GM21360 (cell line): ENCODE results near the gene RIN3.
"Not testable (repeated sequence)": the region's sequence is repeated elsewhere in the genome, so short reads cannot be mapped to it uniquely, and the experiment has no call there.

Experiments used
- ATAC-seq: cut with Tn5 transposase; IDR thresholded peaks from one replicate; pipeline ENCODE4 v1.9.1; 2021; ENCODE audit warnings: mild to moderate bottlenecking, moderate library complexity; ENCODE audit not compliant: unreplicated experiment

The RIN3 gene

GRCh38 chr14:92704821-92705220 lies 191.2 kb downstream of the RIN3 start:
- no peak for ATAC-seq

DNA sequence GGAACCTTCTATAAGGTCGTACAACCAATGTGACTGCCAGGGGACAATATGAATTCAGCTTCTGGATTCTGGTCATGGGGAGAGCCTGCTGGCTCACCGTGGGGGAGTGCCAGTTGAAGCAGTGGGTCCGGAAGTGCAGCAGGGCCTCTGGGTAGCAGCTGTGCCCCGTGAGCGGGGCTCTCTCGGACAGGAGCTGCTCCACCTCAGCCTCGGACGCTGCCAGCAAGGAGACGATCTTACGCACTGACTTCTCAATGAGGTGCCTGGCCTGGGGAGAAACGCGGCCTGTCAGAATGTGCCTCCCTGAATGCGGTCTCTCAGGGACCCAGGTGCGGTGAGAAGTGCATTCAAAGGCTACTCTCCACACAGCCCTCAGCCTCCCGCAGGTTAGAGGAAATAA lies 192.8 kb downstream of the RIN3 start:
- no peak for ATAC-seq

- ATAC-seq, result no peak
Observed at GRCh38 chr14:92709340-92710000, 195.9 kb downstream of the RIN3 start.

- no peak for ATAC-seq
Observed at GRCh38 chr14:92710001-92710341, 196.4 kb downstream of the RIN3 start.

- ATAC-seq, result no peak
Observed at GRCh38 chr14:92711976-92712653, 198.5 kb downstream of the RIN3 start.

GRCh38 chr14:92712654-92713051 lies 199.1 kb downstream of the RIN3 start:
- no peak for ATAC-seq

DNA sequence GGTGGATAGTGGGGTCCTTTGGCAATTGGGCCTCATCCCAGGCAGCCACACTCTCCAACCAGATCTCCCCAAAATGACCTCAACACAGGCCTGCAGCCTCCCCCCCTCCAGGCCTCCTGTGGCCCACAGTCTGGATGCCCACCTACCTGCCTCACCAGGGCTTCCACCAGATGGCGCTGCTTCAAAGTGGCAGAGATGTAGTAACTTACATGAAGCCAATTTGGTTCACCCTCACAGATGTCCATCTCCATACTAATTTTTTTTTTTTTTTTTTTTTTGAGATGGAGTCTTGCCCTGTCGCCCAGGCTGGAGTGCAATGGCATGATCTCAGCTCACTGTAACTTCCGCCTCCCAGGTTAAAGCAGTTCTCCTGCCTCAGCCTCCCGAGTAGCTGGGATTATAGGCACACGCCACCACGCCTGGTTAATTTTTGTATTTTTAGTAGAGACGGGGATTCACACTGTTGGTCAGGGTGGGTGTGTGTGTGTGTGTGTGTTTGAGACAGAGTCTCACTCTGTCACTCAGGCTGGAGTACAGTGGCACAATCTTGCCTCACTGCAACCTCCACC lies 201.2 kb downstream of the RIN3 start:
- not testable (repeated sequence) for ATAC-seq

DNA sequence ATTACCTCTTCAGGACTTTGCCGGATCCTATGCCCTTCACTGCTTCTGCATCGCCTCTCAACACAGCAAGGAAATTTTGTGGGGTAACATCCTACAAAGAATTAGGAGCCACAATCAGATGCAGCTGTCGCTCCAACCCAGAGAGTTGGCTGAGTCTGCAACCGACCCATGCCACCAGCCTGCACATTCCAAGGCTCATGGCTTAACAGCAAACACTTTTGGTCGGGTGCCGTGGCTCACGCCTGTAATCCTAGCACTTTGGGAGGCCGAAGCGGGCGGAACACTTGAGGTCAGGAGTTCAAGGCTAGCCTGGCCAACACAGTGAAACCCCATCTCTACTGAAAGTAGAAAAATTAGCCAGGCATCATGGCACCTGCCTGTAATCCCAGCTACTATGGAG lies 202.6 kb downstream of the RIN3 start:
- no peak for ATAC-seq

DNA sequence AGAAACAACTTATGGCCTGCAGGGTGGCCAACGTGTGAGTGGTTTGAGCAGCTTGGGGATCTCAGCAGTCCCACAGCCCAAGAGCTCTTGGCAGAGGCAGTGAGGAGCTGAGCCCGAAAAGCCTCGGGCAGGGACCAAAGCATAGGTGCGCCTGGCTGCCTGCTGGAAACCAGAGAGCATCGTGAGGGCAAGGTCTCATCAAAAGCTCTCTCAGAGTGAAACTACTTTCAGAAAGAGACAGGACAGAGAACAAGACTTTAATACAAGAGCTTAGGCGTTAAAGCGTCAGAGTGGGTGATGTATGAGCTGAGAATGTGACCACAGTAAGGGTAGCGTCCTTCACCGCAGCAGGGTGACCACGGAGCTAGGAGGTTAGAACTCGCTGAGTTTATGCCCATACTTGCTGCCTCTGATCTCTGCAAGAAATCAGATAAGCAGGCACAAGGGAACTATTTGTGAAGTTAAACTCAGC lies 204.0 kb downstream of the RIN3 start:
- no peak for ATAC-seq

GRCh38 chr14:92718664-92719063 lies 205.1 kb downstream of the RIN3 start:
- no peak for ATAC-seq

DNA sequence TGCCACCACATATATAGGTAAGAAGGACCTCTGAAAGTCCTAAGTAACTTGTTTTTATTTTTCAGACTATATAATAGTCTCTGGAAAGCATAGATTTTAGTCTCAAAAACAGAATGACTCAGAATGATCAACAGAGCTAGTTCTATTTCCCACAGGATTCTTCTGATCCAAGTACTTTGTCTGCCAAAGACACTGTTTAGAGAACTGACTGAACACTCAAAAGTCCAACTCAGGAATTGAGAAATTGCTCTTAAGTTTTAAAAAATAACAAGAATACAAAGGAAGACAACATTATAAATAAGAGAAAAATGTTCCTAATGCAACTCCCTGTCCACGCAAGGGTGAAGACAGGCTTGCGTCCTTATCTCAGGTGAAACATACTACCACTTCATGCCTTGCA lies 205.8 kb downstream of the RIN3 start:
- ATAC-seq, result no peak

- ATAC-seq, result no peak
Observed at GRCh38 chr14:92719890-92720323, 206.3 kb downstream of the RIN3 start.

DNA sequence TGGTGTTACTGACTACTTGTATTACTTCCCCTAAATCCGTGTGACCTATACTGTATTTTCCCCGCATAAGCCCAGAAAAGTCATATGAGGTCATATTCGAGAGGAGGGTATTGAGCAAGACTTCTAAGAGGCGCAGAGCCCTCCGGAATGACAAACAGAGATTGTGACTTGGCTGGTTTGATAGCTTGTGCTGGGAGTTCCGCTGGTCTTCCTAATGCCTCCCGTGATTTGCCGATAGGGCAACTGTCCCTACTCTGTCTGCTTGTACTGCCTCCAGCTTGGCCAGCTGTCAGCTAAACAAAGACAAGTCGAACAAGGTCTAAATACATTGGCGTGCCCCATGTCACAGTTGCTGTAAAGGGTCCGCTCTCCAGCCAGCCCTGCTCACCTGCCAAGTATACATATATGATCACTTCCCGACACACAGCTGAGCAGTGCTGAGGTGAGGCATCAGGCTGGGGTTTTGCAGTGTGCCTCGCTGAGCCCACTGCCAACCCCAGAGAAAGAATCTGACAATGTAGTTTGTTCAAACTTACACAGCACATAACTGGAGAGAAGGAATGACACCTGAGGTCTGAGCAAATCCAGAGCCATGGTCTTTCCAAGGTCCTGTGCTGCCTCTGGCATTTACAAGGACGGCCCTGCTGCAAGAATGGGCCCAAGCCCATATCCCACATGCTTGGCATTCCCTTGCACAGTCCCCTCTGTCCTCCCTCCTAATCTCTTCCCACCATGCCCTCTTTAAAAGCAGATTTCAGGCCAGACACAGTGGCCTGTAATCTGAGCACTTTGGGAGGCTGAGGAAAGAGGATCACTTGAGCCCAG lies 211.1 kb downstream of the RIN3 start:
- ATAC-seq, result no peak

- ATAC-seq, result no peak
Observed at GRCh38 chr14:92726135-92726932, 212.8 kb downstream of the RIN3 start.

DNA sequence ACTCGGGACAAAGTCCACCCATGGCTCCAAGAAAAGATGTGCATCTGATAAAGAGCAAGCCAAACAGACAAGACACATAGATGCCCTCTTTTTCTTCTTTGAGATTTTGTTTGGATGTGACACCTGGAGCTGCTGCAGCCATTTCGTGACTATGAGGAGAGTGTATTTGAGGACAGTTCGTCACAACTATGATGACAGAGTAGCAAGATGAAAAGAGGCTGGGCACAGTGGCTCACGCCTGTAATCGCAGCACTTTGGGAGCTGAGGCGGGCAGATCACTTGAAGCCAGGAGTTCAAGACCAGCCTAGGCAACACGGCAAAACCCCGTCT lies 213.3 kb downstream of the RIN3 start:
- ATAC-seq, result no peak

DNA sequence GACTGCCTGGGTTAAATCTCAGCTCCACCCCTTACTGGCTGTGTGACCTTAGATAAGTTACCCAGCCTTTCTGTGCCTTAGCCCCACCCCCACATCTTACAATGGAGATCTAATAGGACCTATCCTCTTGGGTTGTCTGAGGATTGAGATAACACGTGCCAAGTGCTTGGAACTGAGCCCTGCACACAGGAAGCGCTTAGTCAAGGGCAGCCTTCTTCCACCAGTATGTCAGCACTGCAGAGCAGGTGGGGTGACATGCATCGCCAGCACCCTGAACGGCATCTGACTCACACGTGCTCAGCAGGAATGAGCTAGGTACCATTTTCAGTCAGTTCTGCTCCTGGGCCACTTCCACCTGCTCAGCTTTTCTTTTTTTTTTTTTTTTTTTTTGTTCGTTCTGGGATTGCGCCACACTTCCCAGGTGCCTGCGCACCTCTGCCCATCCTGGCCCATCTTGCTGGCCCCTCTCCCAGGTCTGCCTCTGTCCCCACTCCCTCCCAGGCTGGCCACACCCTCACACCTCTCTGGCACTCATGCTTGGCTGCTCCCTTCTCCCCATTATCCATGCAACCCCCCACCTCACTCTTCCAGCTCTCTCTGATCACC lies 215.3 kb downstream of the RIN3 start:
- no peak for ATAC-seq

- ATAC-seq, result no peak
Observed at GRCh38 chr14:92729634-92730358, 216.2 kb downstream of the RIN3 start.

GRCh38 chr14:92731622-92732115 lies 218.1 kb downstream of the RIN3 start:
- no peak for ATAC-seq

- ATAC-seq, result no peak
Observed at GRCh38 chr14:92733007-92733406, 219.4 kb downstream of the RIN3 start.

GRCh38 chr14:92734618-92735017 lies 221.0 kb downstream of the RIN3 start:
- ATAC-seq, result no peak
